Measurements from ENCODE around the gene TOR1B.

Gene TOR1B

DNA sequence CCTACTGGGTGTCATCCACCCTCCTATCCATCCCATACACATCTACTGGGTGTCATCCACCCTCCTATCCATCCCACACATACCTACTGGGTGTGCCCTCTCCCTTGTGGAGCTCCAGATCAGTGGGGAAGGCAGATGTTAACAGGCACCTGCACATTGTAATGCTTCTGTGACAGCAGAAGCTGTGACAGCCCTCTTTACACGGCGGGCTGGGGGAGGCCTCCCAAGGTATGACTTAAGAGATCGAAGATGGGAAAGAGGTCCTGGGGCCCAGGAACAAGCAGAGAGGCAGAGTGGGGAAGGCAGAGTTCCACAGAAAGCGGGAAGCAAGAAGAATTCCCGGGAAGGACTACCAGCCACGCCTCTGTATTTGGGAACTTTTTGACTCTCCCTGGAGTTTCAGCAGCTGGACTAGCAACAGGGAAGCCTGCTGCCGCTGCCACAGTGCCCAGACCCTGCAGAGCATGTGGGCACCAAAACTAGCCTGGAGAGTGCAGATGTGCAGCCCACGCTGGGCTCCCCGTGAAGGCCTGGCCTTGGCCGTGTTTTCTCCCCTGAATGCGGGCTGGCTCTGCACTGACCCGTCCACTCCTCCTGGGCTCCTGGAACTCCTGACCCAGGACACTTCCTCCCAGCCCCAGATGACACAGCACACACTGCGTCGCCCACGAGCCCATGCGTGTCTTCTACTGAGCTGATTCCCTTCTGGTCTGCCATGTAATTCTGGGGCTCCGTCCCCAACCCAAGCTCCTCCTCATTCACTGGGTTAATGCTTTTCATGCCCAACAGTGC is 11.6 kb downstream of the TOR1B start:
- no peak overlapping the region for H3K4me3 ChIP-seq (ENCODE audit: low read length)

GRCh38 chr9:129815278-129815677 is 12.3 kb downstream of the TOR1B start:
- no peak for TF ChIP-seq ZNF274 (IDR thresholded peaks at IDR 0.05; ENCODE audit: low read depth, low read length)
- H3K4me3 ChIP-seq (ENCODE audit: low read length), result no peak overlapping the region

More for the DNA sequence above, 11.6 kb downstream of the TOR1B start:
- TF ChIP-seq ZNF274 (IDR thresholded peaks at IDR 0.05; ENCODE audit: low read depth, low read length), result no peak

GRCh38 chr9:129816501-129817435 is 13.8 kb downstream of the TOR1B start:
- H3K4me3 ChIP-seq (ENCODE audit: low read length), result no peak overlapping the region
- no peak for TF ChIP-seq ZNF274 (IDR thresholded peaks at IDR 0.05; ENCODE audit: low read depth, low read length)

DNA sequence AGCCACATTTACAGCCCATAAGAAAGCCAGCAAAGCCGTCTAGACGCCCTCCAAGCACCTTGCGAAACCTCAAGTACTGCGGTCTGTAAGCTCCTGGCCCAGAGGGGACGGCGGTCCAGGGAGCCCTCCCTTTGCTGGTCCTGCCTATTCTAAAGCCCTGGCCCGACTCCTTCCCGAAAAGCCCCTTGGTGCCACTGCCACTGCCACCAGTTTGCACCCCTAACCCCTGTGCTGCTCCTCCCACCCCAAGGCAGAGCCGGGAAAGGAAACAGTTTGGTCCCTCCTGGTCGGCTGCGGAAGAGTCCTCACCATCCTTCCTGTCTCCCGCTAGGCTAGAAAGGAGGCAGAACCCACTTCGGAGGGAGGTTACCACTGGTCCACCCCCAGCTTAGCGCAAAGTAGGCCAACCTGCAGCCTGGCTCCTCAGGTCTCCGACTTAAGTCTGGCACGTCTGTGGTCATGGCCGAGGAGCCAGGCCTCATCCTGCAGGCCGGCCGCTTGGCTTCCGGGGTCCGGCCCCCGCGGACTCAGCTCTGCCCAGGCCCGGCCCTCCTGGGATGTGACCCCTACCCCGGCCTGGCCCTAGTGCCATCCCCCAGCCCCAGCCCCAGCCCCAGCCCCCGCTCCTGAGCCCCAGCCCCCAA is 20.0 kb downstream of the TOR1B start:
- peak overlapping the region; percentile 77 for H3K4me3 ChIP-seq (ENCODE audit: low read length)
- no peak for TF ChIP-seq ZNF274 (IDR thresholded peaks at IDR 0.05; ENCODE audit: low read depth, low read length)

- H3K4me3 ChIP-seq (ENCODE audit: low read length), result peak overlapping the region; percentile 77
- no peak for TF ChIP-seq ZNF274 (IDR thresholded peaks at IDR 0.05; ENCODE audit: low read depth, low read length)
Measured at GRCh38 chr9:129823542-129823934, 20.6 kb downstream of the TOR1B start.

DNA sequence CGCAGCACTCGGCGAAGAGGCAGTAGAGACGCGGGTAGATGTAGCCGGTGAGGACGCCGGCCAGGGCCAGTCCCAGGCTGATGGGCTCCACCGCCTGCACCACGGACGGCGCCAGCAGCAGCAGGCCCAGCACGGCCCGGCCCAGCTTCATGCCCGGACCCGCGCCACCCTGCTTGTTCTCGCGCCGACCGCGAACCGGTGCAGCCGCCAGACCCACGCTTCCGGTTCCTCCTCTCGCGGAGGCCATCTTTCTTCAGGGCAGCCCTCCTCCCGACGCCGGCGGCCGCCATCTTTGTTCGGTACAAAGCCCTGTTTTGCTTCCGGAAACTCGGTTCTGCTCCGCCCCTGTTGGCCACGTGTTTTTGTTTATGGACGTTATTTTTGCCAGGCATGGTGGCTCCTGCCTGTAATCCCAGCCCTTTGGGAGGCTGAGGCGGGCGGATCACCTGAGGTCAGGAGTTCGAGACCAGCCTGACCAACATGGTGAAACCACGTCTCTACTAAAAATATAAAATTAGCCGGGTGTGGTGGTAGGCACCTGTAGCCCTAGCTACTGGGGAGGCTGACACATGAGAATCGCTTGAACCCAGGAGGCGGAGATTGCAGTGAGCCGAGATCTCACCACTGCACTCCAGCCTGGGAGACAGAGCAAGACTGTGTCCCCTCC is 21.1 kb downstream of the TOR1B start, which contains the start of gene TOR1A:
Gene TOR1A, minus strand, starts transcription at position 202 of the 667 bp plus-strand sequence. Its CDS starts 51 bp downstream, at position 151.
- TF ChIP-seq ZNF274 (IDR thresholded peaks at IDR 0.05; ENCODE audit: low read depth, low read length), result no peak
- H3K4me3 ChIP-seq (ENCODE audit: low read length), result peak within 1 kb of the TSS; percentile 77

DNA sequence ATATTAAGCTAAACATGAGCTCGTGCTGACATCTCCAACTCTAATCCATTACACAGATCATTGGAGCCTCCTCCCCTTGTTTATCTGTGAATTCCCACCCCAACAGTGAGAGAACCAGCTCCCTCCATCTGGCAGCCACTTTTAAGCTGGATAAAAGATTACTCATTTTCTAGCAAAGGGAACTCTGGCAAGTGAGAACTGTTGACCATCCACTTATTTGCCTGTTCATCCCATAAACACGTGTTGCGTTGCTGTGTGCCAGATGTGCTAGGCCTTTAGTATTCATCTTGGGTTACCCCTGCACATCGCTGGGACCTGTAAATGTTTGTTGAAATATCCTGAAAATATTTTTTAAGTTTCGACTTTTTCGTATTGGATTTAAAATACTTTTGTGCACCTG is 23.4 kb downstream of the TOR1B start:
- TF ChIP-seq ZNF274 (IDR thresholded peaks at IDR 0.05; ENCODE audit: low read depth, low read length), result no peak
- no peak overlapping the region for H3K4me3 ChIP-seq (ENCODE audit: low read length)

DNA sequence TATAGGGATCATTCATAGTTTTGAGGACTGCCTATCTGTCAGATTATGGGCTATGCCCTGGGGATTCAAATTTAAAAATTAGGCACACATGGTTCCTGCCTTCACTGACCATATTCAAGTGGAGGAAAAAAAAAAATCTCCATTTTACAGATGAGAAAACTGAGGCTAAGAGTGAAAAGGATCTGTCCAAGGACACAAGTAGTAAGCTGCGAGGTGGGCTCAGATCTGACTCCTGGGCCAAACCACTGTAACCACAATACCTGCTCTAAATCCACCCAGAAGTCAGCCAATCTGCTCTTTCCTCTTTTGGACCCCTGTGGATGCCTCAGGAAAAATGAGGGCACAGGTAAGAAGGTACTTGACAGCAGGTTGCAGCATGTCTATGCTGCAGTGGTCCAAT is 23.8 kb downstream of the TOR1B start:
- no peak overlapping the region for H3K4me3 ChIP-seq (ENCODE audit: low read length)

GRCh38 chr9:129828051-129828450 is 25.1 kb downstream of the TOR1B start:
- no peak for TF ChIP-seq ZNF274 (IDR thresholded peaks at IDR 0.05; ENCODE audit: low read depth, low read length)
- no peak overlapping the region for H3K4me3 ChIP-seq (ENCODE audit: low read length)

More for the DNA sequence above, 23.8 kb downstream of the TOR1B start:
- no peak for TF ChIP-seq ZNF274 (IDR thresholded peaks at IDR 0.05; ENCODE audit: low read depth, low read length)

DNA sequence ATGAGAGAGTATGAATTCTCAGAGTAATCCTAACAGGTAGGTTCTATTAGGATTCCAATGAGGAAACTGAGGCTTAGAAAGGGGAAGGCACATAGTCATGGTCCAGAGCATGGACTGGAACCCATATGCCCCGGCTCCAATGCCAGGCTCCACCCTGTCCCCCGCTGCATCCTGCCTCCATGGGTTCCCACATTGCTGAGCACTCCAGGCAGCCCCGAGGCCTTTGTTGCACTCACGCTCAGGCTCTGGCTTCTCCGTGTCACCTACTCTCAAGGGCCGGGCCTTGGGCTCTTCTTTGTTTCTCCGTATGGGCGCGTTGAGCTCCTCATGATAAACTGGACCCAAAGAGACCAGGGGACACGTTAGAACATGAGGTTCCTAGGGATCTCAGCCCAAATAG is 26.0 kb downstream of the TOR1B start:
- no peak overlapping the region for H3K4me3 ChIP-seq (ENCODE audit: low read length)
- TF ChIP-seq ZNF274 (IDR thresholded peaks at IDR 0.05; ENCODE audit: low read depth, low read length), result no peak

DNA sequence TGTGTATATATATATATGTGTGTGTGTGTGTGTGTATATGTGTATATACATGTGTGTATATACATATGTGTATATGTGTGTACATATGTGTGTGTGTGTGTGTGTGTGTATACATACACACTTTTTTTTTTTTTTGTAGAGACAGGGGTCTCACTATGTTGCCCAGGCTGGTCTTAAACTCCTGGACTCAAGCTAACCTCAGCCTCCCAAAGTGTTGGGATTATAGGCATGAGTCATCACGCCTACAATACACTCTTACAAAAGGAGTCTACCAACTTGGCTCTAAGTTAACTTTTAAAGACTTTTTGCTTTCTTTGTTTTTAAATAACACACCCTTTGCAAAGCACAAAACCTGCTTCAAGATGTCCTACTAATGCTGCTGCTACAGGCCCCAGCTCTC is 30.0 kb downstream of the TOR1B start:
- no peak overlapping the region for H3K4me3 ChIP-seq (ENCODE audit: low read length)
- no peak for TF ChIP-seq ZNF274 (IDR thresholded peaks at IDR 0.05; ENCODE audit: low read depth, low read length)

DNA sequence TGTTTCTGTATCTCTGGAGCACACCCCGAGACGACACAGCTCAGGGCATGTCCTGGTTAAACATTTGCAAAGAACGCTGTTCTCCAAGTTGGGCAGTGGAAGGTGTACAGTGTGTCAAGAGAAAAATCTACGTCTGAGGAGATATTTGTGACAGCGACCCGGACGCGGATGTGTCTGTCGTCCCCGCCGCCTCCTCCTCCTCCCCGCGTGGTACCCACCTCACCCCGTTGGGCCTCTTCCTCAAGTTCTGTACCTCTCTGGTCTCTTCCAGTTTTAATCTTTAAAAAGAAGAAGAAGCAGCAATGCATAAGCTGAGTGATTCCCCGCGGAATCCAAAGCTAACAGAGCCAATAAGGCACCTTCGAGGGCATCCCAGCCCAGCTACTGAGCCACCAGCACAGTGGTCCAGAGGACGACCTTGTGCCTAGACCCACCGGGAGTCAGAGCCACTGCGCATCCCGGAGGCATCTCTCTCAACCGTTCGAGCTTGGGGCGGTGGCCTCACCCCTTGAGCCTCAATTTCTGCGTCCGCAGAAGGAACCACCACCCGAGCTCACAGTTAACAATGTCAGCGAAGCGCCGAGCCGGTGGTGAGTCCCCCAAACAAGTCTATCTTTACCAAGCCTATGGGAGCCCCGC is 31.6 kb downstream of the TOR1B start:
- no peak for TF ChIP-seq ZNF274 (IDR thresholded peaks at IDR 0.05; ENCODE audit: low read depth, low read length)
- H3K4me3 ChIP-seq (ENCODE audit: low read length), result peak overlapping the region; percentile 88

GRCh38 chr9:129835128-129835859 is 32.3 kb downstream of the TOR1B start, which contains the start of the genes C9orf78 and USP20:
C9orf78 (minus strand) TSS chr9:129835275; CDS start chr9:129835221, 54 bp downstream.
USP20 (plus strand) TSS chr9:129835458; CDS start chr9:129852556, 17,098 bp downstream.
- TF ChIP-seq ZNF274 (IDR thresholded peaks at IDR 0.05; ENCODE audit: low read depth, low read length), result no peak
- peak within 1 kb of the TSS; percentile 88 for H3K4me3 ChIP-seq (ENCODE audit: low read length)
